ENCODE measurements around the gene CNTNAP2.
"Not testable (repeated sequence)": the region's sequence is repeated elsewhere in the genome, so short reads cannot be mapped to it uniquely, and the experiment has no call there.

The CNTNAP2 gene

DNA sequence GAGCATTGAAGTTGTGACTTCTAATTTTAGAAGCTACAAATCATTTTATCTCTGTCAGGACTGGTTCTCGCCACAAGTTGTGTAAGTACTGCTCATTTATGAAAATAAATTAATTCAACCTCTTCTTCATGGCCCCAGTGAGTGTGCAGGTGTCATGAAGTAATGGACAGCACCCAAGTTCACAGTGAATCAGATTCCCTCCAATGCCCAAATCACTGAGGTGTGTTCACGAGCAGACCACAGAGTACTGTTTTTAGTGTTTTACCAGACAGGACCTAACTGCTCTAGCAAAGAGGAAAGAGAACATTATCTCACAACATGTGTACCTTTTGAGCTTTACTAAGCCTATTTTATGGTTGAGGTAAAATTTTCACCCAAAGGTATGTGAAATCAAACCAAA, 980.0 kb downstream of the CNTNAP2 start:
- TF ChIP-seq, protein P1, sequence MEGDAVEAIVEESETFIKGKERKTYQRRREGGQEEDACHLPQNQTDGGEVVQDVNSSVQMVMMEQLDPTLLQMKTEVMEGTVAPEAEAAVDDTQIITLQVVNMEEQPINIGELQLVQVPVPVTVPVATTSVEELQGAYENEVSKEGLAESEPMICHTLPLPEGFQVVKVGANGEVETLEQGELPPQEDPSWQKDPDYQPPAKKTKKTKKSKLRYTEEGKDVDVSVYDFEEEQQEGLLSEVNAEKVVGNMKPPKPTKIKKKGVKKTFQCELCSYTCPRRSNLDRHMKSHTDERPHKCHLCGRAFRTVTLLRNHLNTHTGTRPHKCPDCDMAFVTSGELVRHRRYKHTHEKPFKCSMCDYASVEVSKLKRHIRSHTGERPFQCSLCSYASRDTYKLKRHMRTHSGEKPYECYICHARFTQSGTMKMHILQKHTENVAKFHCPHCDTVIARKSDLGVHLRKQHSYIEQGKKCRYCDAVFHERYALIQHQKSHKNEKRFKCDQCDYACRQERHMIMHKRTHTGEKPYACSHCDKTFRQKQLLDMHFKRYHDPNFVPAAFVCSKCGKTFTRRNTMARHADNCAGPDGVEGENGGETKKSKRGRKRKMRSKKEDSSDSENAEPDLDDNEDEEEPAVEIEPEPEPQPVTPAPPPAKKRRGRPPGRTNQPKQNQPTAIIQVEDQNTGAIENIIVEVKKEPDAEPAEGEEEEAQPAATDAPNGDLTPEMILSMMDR (IDR thresholded peaks at IDR 0.05; ENCODE audit: low read depth, low read length, missing control alignments), result no peak
- no peak overlapping the region for H3K4me3 ChIP-seq (replicated peaks; ENCODE audit: low read depth, low read length)
- DNase-seq (ENCODE audit: extremely low read depth, low read depth), result no peak

GRCh38 chr7:147103224-147103623, 986.6 kb downstream of the CNTNAP2 start:
- H3K4me3 ChIP-seq (replicated peaks; ENCODE audit: low read depth, low read length), result no peak overlapping the region
- no peak for DNase-seq (ENCODE audit: extremely low read depth, low read depth)
- TF ChIP-seq, protein P1 (IDR thresholded peaks at IDR 0.05; ENCODE audit: low read depth, low read length, missing control alignments), result no peak

DNA sequence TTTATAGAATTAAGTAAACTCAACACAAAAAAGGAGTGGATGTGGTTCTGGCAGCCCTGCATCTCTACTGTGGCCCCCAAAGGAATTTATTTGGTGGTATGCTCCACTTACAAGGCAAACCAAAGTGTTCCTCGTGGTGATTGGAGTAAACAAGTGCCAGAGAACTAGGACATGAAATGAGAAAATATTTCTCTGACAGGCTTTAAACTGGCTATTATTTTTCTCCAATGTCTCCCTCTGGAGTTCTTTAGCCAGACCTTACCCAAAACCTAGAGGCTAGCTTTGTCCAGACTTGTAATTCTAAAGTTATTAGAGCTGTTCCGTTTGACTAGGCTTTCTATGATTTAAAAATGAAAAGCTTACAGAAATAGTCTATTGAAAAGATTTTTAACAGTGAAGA, 990.1 kb downstream of the CNTNAP2 start:
- no peak overlapping the region for H3K4me3 ChIP-seq (replicated peaks; ENCODE audit: low read depth, low read length)
- TF ChIP-seq, protein P1 (IDR thresholded peaks at IDR 0.05; ENCODE audit: low read depth, low read length, missing control alignments), result no peak
- no peak for DNase-seq (ENCODE audit: extremely low read depth, low read depth)

- DNase-seq (ENCODE audit: extremely low read depth, low read depth); H3K4me3 ChIP-seq (replicated peaks; ENCODE audit: low read depth, low read length): not testable (repeated sequence)
These were observed 997.9 kb downstream of the CNTNAP2 start for GRCh38 chr7:147114525-147114924.

DNA sequence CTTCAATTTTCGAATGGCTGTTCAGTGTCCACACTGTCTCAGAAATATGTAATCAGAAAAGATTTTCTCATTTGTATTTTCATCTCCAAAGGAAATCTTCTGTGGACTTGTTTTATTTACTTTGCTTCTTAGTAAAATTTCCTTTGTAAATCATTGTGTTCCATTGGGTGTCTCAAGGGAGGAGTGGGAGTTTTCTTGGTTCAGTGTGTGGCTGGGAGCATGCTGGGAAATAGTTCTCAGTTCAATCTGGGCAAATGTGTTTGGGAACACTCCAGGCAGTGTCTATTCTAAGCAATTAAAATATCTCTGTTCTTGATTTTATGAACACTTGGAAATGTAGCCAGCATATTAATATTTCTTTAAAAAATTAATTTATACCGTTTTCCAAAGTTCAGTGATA, 1019.8 kb downstream of the CNTNAP2 start:
- TF ChIP-seq, protein P1 (IDR thresholded peaks at IDR 0.05; ENCODE audit: low read depth, low read length, missing control alignments), result no peak
- no peak for DNase-seq (ENCODE audit: extremely low read depth, low read depth)
- H3K4me3 ChIP-seq (replicated peaks; ENCODE audit: low read depth, low read length), result no peak overlapping the region

- no peak for DNase-seq (ENCODE audit: extremely low read depth, low read depth)
- TF ChIP-seq, protein P1 (IDR thresholded peaks at IDR 0.05; ENCODE audit: low read depth, low read length, missing control alignments), result no peak
- no peak overlapping the region for H3K4me3 ChIP-seq (replicated peaks; ENCODE audit: low read depth, low read length)
These were observed 1028.6 kb downstream of the CNTNAP2 start for GRCh38 chr7:147145194-147145593.

- DNase-seq (ENCODE audit: extremely low read depth, low read depth), result no peak
- TF ChIP-seq, protein P1 (IDR thresholded peaks at IDR 0.05; ENCODE audit: low read depth, low read length, missing control alignments), result no peak
These were observed 1029.6 kb downstream of the CNTNAP2 start for GRCh38 chr7:147146169-147146568.

More at GRCh38 chr7:147146169-147146568, 1029.6 kb downstream of the CNTNAP2 start:
- H3K4me3 ChIP-seq (replicated peaks; ENCODE audit: low read depth, low read length), result no peak overlapping the region
